Left lung (tissue), 10 donors: ENCODE measurements around the gene ERFL. TPM values are rescaled to one million over a fixed set of nuclear protein-coding genes. Genes with fewer than 3 reads are reported as not detected.
A peak's percentile ranks its signal among the peaks of the same experiment; 100 is the strongest.
"Not testable (repeated sequence)": the region's sequence is repeated elsewhere in the genome, so short reads cannot be mapped to it uniquely, and the experiment has no call there.

Source experiments
- ATAC-seq: fragments of 200-7000 bp; cut with Tn5 transposase; one replicate; pipeline ENCODE4 v1.9.1; 2020; ENCODE audit warnings: moderate library complexity
- DNase-seq, 4 donors: peaks; one replicate each; pipeline ENCODE4 v3.0.0-alpha.2; 2013 to 2020
- H3K27ac ChIP-seq, 2 donors: fragments of 200-600 bp; sonication (generic) in 1 of 2; one replicate each; pipeline versions ENCODE4 v1.5.0 to v1.8.0; 2020 to 2021
- H3K27me3 ChIP-seq, 2 donors: fragments of 200-600 bp; sonication (generic) in 1 of 2; one replicate each; pipeline versions ENCODE4 v1.5.0 to v1.8.0; 2020 to 2021
- H3K36me3 ChIP-seq, 2 donors: fragments of 200-600 bp; sonication (generic) in 1 of 2; one replicate each; pipeline versions ENCODE4 v1.5.0 to v1.8.0; 2020 to 2021
- H3K4me1 ChIP-seq, 2 donors: fragments of 200-600 bp; one replicate each; pipeline ENCODE4 v1.8.0; 2021
- H3K4me3 ChIP-seq, 2 donors: fragments of 200-600 bp; sonication (generic) in 1 of 2; one replicate each; pipeline versions ENCODE4 v1.5.0 to v1.8.0; 2020 to 2021; ENCODE audit warnings: mild to moderate bottlenecking in 1 of 2
- H3K9me3 ChIP-seq, 2 donors: fragments of 200-600 bp; sonication (generic) in 1 of 2; one replicate each; pipeline versions ENCODE4 v1.5.0 to v1.8.0; 2020 to 2021
- CTCF ChIP-seq, 2 donors: fragments of 200-600 bp; sonication (generic) in 1 of 2; IDR thresholded peaks; one replicate each; pipeline versions ENCODE4 v1.5.0 to v1.8.0; 2021; ENCODE audit warnings: antibody characterized with exemption in 2 of 2
- intact Hi-C, 2 donors: fragments of 100-400 bp; cut with DNase I; formaldehyde crosslinking; loops; one replicate each; pipeline versions ENCODE4 v1.11.2 to v1.14.2; 2022
- polyA plus RNA-seq, 6 donors: library from polyadenylated mRNA; unstranded; fragments of 120-200 nt; gene quantifications; one replicate each; pipeline ENCODE4 v1.2.1, GENCODE V29; 2013; ENCODE audit not compliant: insufficient read length in 6 of 6
- total RNA-seq, 2 donors: library from RNA; stranded (reverse); fragmentation: NEBNext Ultra II Directional; extraction: Animal tissue kit (Norgen Biotek cat#: 25700); gene quantifications; one replicate each; pipeline ENCODE4 v1.2.1, GENCODE V29; 2021
- donor health status: DM: no; HTN: yes; CAD: no.
- donor health status: DM: no; HTN: no; CAD: no.

Gene ERFL
- total and polyA plus RNA-seq, 8 donors, result 0.08 to 0.38 (median 0.26) TPM; not detected in 2

- no peak overlapping the region for H3K4me3 ChIP-seq
- no peak for ATAC-seq
- intact Hi-C loops, result no loop called here
These were observed 16.1 kb upstream of the ERFL start for GRCh38 chr19:41944336-41944735.

GRCh38 chr19:41941410-41942202 lies 13.4 kb upstream of the ERFL start:
- no peaks in the 10 kb centered on the region for H3K9me3 ChIP-seq
- intact Hi-C loops, result no loop called here
- ATAC-seq, result no peak
- H3K27me3 ChIP-seq, result peaks cover 4 to 43% of the 10 kb centered on the region in 2 donors
- no peak for DNase-seq
- peaks cover 0 to 15% of the 10 kb centered on the region in 2 donors for H3K4me1 ChIP-seq
- H3K4me3 ChIP-seq, result no peak overlapping the region
- TF ChIP-seq CTCF (IDR thresholded peaks at IDR 0.05), result no peak
- no peaks in the 10 kb centered on the region for H3K36me3 ChIP-seq
- H3K27ac ChIP-seq, result no peak overlapping the region

More at GRCh38 chr19:41944336-41944735, 16.1 kb upstream of the ERFL start:
- DNase-seq, result no peak
- Histone ChIP-seq H3K27ac (no peak overlapping the region), H3K27me3 (peaks cover 4 to 27% of the 10 kb centered on the region in 2 donors), H3K9me3 (no peaks in the 10 kb centered on the region), H3K36me3 (no peaks in the 10 kb centered on the region), H3K4me1 (peaks cover 0 to 15% of the 10 kb centered on the region in 2 donors)
- no peak for TF ChIP-seq CTCF (IDR thresholded peaks at IDR 0.05)

- intact Hi-C loops, result no loop called here
- no peaks in the 10 kb centered on the region for H3K9me3 ChIP-seq
- no peak for DNase-seq
- peak overlapping the region; percentile 32 to 40 for H3K4me3 ChIP-seq
- no peaks in the 10 kb centered on the region for H3K36me3 ChIP-seq
- no peak for ATAC-seq
- no peak overlapping the region for H3K27ac ChIP-seq
- no peak for TF ChIP-seq CTCF (IDR thresholded peaks at IDR 0.05)
- H3K4me1 ChIP-seq, result peaks cover 0 to 15% of the 10 kb centered on the region in 2 donors
- peaks cover 8 to 51% of the 10 kb centered on the region in 2 donors for H3K27me3 ChIP-seq
These were observed 12.6 kb upstream of the ERFL start for GRCh38 chr19:41940731-41941409.

- Histone ChIP-seq H3K36me3 (no peaks in the 10 kb centered on the region), H3K9me3 (no peaks in the 10 kb centered on the region), H3K4me3 (peak overlapping the region; percentile 32 to 40), H3K27me3 (peaks cover 14 to 58% of the 10 kb centered on the region in 2 donors), H3K4me1 (peaks cover 0 to 15% of the 10 kb centered on the region in 2 donors), H3K27ac (no peak overlapping the region)
- DNase-seq (peak in 2 of 4 donors; percentile 30 to 84), ATAC-seq (peak; percentile 72)
- TF ChIP-seq CTCF (IDR thresholded peaks at IDR 0.05), result no peak
- intact Hi-C loops, result loop anchor here (5.0 to 10.0 kb wide), 2 partner anchors 68 to 75 kb away; partner anchors contain the start of gene RPS19 (in 1 of the 2)
These were observed 11.8 kb upstream of the ERFL start for GRCh38 chr19:41939861-41940730.

GRCh38 chr19:41939209-41939608 lies 11.0 kb upstream of the ERFL start:
- not testable (repeated sequence) for H3K36me3 ChIP-seq, DNase-seq, H3K4me3 ChIP-seq, ATAC-seq, H3K27ac ChIP-seq, H3K9me3 ChIP-seq
- peaks cover 16 to 64% of the 10 kb centered on the region in 2 donors for H3K27me3 ChIP-seq
- H3K4me1 ChIP-seq, result peaks cover 0 to 18% of the 10 kb centered on the region in 2 donors
- intact Hi-C loops, result loop anchor here (5.0 to 10.0 kb wide), 2 partner anchors 67 to 74 kb away; partner anchors contain the start of gene RPS19 (in 1 of the 2)
